IPS-18a (cell line): ENCODE data around the gene CDC25B.
A peak's percentile ranks its signal among the peaks of the same experiment; 100 is the strongest.
"Not testable (repeated sequence)": the region's sequence is repeated elsewhere in the genome, so short reads cannot be mapped to it uniquely, and the experiment has no call there.

Experiments used
- H3K27ac ChIP-seq: one replicate; pipeline ENCODE4 v1.5.1; 2013; ENCODE audit warnings: low read length
- H3K27me3 ChIP-seq: one replicate; pipeline ENCODE4 v1.6.1; 2013; ENCODE audit warnings: mild to moderate bottlenecking, low read length; ENCODE audit not compliant: control insufficient read depth, insufficient read depth
- H3K36me3 ChIP-seq: one replicate; pipeline ENCODE4 v1.6.1; 2013; ENCODE audit warnings: low read depth, low read length; ENCODE audit not compliant: control insufficient read depth
- H3K4me1 ChIP-seq: one replicate; pipeline ENCODE4 v1.6.1; 2013; ENCODE audit warnings: low read depth, low read length; ENCODE audit not compliant: control insufficient read depth
- H3K4me3 ChIP-seq: one replicate; pipeline ENCODE4 v1.5.1; 2013; ENCODE audit warnings: low read length
- H3K9ac ChIP-seq: one replicate; pipeline ENCODE4 v1.6.1; 2013; ENCODE audit warnings: mild to moderate bottlenecking, low read length, moderate library complexity
- H3K9me3 ChIP-seq: one replicate; pipeline ENCODE4 v1.6.1; 2013; ENCODE audit warnings: low read depth, low read length; ENCODE audit not compliant: control insufficient read depth

The CDC25B gene

DNA sequence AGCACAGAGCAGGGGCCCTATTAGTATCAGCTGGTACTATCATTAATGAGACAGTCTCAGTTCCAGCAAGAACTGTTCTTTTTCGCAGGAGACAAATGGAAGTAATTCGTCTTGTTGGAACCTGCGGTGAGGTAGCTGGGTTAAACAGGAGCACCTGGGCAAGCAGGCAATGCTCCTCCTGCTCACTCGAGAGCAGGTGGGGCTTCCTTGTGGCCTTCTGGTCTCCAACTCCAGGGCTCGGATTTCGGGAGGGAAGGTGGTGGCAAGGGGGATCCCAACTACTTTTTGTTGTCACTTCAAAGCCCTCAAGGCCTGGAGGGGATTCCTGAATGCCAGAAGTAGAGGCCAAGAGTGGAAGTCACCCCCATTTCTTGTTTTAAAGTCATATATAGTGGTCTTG lies 13.5 kb upstream of the CDC25B start:
- Histone ChIP-seq H3K9ac (no peak overlapping the region), H3K9me3 (no peaks in the 10 kb centered on the region), H3K27me3 (peaks cover 41% of the 10 kb centered on the region), H3K4me1 (peaks cover 8% of the 10 kb centered on the region), H3K4me3 (no peak overlapping the region), H3K27ac (no peak overlapping the region), H3K36me3 (no peaks in the 10 kb centered on the region)

DNA sequence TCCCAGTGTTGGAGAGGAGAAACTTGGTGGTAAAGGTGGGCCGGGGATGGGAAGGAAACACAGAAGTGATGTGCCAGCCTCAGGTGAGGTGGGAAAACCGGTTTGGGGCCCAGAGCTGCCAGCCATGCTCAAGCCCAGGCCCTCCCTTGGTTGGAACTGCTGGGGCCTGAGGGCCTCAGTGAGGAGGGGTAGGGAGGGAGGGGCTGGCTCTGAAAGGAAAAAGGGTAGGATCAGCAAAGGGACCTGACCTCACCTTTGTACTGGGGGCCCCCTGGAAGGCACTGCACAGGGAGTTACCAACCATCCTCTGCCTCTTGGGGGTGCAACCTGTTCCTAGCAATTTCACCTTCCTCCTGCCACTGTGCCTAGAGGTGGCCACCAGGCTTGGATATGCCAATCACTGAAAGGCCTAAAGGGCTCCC lies 13.0 kb upstream of the CDC25B start:
- Histone ChIP-seq H3K9ac (no peak overlapping the region), H3K27me3 (peaks cover 41% of the 10 kb centered on the region), H3K4me1 (peaks cover 8% of the 10 kb centered on the region), H3K4me3 (no peak overlapping the region), H3K9me3 (no peaks in the 10 kb centered on the region), H3K27ac (no peak overlapping the region), H3K36me3 (no peaks in the 10 kb centered on the region)

DNA sequence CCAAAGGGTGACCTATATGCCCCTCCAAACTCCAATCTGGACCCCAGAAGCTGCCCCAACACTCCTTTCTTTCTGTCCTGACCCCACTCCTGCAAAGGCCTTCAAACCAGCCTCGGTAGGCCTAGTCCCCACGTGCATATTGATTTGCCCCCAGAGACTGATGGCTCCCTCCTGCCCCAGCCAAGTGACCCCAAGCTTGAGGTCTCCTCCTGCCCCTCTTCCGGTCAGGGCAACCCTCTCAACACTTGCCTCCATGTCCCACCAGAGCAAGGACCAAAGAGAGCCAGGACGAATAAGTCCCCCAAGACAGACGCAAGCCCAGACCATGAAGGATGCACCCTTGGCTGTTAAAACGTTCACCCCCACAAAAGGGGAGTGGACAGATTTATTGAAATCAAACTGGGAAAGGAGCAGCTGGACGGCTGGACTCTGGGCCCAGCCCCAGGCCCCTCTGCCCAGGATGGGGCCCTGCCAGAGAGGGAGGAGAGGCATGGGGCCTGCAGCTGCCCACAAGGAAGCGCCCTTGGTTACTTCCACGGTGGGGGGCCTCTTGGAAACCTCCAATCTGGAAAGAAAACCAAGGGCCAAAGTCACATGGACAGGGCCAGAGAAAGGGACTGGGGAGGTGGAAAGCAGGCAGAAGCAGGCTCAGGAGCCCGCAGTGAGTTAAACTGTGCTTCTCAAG lies 12.5 kb upstream of the CDC25B start:
- H3K9ac ChIP-seq, result no peak overlapping the region
- H3K27me3 ChIP-seq, result peaks cover 41% of the 10 kb centered on the region
- H3K4me1 ChIP-seq, result peaks cover 8% of the 10 kb centered on the region
- H3K4me3 ChIP-seq, result no peak overlapping the region
- H3K9me3 ChIP-seq, result no peaks in the 10 kb centered on the region
- H3K36me3 ChIP-seq, result no peaks in the 10 kb centered on the region
- H3K27ac ChIP-seq, result no peak overlapping the region

DNA sequence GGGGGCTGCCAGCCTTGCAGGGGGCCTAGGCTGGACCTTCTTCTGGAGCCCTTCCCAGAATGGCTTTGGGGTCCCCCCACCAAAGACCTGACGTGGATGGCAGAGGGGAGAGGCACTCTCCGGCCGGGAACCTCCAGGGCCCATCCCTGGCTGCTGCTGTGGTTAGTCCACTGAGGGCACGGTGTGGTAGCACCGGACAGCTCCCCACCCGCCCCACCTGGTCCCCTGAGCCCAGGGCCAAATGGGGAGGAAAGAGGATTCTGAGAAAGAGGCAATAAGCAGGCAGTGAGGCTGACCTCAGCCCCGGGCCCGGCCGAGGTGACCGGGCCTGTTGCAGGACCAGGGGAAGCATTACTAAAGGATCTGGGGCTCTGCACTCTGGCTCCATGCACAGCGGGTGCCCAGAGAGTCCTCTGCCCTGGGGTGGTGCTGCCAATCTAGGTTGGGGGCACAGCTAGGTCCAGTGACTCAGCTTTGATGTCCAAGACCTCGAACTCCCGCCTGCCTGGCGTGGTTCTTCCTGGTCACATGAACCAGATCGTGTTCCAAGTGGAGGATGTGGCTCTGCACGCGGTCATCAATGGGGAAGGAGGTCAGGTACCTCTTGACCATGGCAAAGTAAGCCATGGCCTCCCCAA lies 11.8 kb upstream of the CDC25B start:
- Histone ChIP-seq H3K4me3 (no peak overlapping the region), H3K4me1 (peaks cover 8% of the 10 kb centered on the region), H3K27ac (no peak overlapping the region), H3K9ac (no peak overlapping the region), H3K9me3 (no peaks in the 10 kb centered on the region), H3K36me3 (no peaks in the 10 kb centered on the region), H3K27me3 (peaks cover 35% of the 10 kb centered on the region)

DNA sequence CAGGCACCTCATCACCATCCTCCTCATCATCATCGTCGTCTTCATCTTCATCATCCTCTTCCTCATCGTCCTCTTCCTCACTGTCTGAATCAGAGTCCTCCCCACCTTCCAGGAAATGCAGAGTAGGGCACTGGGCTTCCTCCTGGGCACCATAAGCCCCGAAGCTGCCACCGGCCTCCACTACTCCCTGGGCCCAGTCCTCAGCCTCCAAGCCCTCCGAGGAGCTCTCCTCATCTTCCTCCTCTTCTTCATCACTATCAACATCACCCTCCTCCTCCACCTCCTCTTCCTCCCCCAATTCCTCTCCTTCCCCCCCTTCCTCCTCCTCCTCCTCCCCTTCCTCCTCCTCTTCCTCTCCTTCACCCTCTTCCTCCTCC lies 11.3 kb upstream of the CDC25B start:
- Histone ChIP-seq H3K9ac (no peak overlapping the region), H3K27me3 (peaks cover 30% of the 10 kb centered on the region), H3K4me1 (peaks cover 8% of the 10 kb centered on the region), H3K4me3 (no peak overlapping the region), H3K27ac (no peak overlapping the region), H3K9me3 (no peaks in the 10 kb centered on the region), H3K36me3 (no peaks in the 10 kb centered on the region)

DNA sequence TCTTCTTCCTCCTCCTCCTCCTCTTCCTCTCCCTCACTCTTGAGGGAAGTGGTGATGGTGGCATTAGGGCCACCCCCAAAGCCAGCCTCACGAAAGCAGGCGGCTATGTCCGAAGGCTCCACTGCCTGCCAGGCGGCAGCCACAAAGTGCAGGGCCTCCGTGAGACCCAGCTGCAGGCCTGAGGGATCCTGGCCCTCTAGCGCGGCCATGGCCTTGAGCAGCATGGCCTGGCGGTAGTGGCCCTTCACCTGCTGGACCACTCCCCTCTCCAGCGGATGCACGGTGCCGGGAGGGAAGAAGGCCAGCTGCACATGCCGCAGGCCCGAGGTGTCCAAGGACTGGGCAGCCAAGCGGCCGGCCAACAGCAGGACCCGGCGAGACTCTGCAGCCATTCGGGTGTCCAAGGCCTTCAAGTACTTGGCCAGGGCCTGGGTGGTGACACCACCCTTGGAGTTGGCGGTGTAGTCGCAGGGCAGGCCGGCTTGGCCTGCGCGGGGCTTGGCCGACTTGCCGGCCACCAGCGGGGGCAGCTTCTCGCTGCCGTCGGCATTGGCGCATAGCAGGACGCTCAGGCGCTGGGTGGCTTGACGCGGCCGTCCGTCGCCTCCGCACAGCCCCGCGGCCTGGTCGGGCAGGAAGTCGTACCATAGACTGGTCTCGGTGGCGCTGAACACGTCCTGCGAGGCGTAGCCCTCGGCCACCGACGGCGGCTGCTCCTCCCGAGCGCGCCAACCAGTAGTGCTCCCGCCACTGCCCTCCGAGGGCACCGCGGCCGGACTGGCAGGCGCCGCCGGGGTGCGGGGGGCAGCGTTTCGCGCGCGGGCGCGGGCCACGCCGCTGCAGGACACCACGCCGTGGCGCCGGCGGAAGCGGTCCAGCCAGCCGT lies 10.6 kb upstream of the CDC25B start:
- Histone ChIP-seq H3K9ac (peak overlapping the region; percentile 45), H3K4me1 (peaks cover 8% of the 10 kb centered on the region), H3K36me3 (no peaks in the 10 kb centered on the region), H3K27ac (no peak overlapping the region), H3K27me3 (peaks cover 25% of the 10 kb centered on the region), H3K9me3 (no peaks in the 10 kb centered on the region), H3K4me3 (peak overlapping the region; percentile 70)

DNA sequence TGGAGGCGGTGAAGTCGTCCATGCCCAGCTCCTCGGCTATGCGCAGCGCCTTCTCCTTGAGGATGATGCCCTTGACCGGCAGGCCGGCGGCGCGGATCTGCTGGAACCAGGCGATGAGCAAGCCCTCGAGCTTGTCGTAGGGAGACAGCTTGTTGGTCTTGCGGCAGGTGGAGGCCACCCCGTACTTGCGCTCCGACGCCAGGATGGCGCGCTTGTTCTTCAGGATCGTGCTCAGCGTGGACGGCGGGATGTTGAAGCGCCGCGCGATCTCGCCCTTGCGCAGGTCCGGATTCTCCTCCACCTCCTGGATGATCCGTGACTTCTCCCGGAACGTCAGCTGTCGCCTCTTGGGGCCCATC lies 10.0 kb upstream of the CDC25B start:
- Histone ChIP-seq H3K36me3 (no peaks in the 10 kb centered on the region), H3K9me3 (no peaks in the 10 kb centered on the region), H3K4me1 (peaks cover 8% of the 10 kb centered on the region), H3K27ac (no peak overlapping the region), H3K27me3 (peaks cover 23% of the 10 kb centered on the region), H3K4me3 (peak overlapping the region; percentile 70), H3K9ac (peak overlapping the region; percentile 45)

DNA sequence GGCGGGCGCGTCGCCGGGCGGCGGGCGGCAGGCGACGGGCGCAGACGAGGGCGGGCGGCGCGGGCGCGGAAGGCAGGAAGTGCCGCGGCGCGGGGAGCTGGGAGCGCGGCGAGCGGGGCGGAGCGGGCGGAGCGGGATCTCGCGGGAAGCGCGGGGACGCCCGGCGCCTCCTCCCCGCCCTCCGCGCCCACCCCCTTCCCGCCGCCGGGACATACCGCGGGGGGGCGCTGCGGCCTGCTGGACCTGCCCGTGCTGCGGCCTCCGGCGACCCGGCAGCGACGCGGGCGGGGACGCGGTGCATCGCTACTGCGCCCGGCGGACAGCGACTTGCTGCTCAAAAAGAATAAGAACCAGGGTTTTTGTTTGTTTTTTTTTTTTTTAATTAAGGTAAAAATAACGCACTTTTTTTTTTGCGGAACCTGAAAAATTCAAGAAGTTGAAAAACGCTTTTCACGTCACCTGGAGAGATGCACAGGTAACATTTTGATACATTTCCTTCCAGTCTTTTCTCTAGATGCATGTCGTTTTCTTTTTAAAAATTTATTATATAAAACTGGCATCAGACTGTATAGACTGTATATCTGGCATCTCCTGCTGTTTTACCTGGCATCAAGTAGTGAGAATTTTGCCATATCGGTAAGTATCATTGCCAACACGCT lies 9.3 kb upstream of the CDC25B start, which contains the start of gene CENPB:
TSS of gene CENPB (minus strand) at position 76 of the 659 bp plus-strand sequence. CDS start 257 bp downstream, outside the sequence.
- Histone ChIP-seq H3K4me3 (peak within 1 kb of the TSS; percentile 70), H3K9ac (peak within 1 kb of the TSS; percentile 45), H3K4me1 (peaks cover 4% of the 10 kb centered on the region), H3K27me3 (peaks cover 23% of the 10 kb centered on the region), H3K9me3 (no peaks in the 10 kb centered on the region), H3K27ac (no peak within 1 kb of the TSS), H3K36me3 (no peaks in the 10 kb centered on the region)

DNA sequence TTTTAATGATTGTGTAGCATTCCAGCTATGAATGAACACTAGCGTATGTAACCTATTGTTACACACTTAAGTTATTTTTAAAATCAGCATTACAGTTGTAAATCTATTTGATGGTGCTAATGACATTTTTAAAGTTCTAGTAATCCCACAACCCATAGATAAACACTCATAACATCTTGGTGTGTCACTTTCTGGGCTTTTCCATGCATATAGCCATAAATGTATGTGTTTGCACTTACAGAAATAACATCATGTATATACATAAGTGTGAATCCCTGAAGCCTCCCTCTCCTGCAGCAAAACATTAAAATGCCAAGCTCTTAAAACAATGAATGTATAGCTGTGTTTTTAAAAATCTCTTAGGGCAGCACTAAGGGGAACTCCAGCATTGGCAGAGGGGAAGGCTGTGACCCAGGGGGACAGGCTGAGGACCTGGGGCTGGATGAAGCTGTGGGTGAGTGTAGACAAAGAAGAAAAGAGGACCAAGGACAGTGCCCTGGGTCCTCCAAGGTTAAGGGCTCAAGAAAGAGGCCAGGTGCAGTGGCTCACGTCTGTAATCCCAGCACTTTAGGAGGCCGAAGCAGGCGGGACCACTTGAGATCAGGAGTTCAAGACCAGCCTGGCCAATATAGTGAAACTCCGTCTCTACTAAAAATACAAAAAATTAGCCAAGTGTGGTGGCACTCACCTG lies 8.6 kb upstream of the CDC25B start:
- peaks cover 4% of the 10 kb centered on the region for H3K4me1 ChIP-seq
- no peaks in the 10 kb centered on the region for H3K36me3 ChIP-seq
- H3K27ac ChIP-seq, result no peak overlapping the region
- no peak overlapping the region for H3K9ac ChIP-seq
- no peak overlapping the region for H3K4me3 ChIP-seq
- no peaks in the 10 kb centered on the region for H3K9me3 ChIP-seq
- H3K27me3 ChIP-seq, result peaks cover 23% of the 10 kb centered on the region

DNA sequence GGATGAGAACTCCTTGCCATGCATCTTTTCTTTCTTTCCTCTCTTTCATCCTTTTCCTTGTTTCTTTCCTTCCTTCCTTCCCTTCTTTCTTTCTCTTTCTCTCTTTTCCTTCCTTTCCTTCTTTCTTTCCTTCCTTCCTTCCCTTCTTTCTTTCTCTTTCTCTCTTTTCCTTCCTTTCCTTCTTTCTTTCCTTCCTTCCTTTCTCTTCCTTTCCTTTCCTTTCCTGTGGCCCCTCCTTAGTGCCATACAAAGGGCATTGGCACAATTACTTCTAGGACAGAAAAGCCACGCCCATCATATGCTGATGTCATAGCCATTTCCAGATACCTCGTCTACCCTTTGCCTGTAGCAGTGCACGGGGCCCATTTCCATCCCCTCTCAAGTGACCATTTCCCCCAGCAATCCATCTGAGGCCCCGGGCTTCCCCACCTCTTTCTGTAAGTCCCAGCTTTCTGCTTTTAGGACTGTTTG lies 7.4 kb upstream of the CDC25B start:
- H3K9ac ChIP-seq, result no peak overlapping the region
- H3K27ac ChIP-seq, result no peak overlapping the region
- no peak overlapping the region for H3K4me3 ChIP-seq
- H3K9me3 ChIP-seq, result no peaks in the 10 kb centered on the region
- H3K36me3 ChIP-seq, result no peaks in the 10 kb centered on the region
- peaks cover 23% of the 10 kb centered on the region for H3K27me3 ChIP-seq
- H3K4me1 ChIP-seq, result peaks cover 4% of the 10 kb centered on the region

DNA sequence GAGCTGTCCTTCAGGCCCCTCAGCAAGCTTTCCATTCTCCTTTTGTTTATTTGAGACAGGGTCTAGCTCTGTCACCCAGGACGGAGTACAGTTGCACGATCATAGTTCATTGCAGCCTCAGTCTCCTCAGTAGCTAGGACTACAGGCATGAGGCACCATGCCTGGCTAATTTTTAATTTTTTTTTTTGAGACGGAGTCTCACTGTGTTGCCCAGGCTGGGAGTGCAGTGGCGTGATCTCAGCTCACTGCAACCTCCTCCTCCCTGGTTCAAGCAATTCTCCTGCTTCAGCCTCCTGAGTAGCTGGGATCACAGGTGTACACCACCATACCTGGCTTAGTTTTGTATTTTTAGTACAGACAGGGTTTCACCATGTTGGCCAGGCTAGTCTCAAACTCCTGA lies 6.9 kb upstream of the CDC25B start:
- H3K4me1 ChIP-seq, H3K9ac ChIP-seq, H3K4me3 ChIP-seq, H3K36me3 ChIP-seq, H3K27ac ChIP-seq, H3K9me3 ChIP-seq: not testable (repeated sequence)
- H3K27me3 ChIP-seq, result peaks cover 23% of the 10 kb centered on the region
